SK-N-MC (cell line): Measurements from ENCODE around the gene TRABD.

ENCODE experiments used
- EZH2 ChIP-seq: fragments of 200-600 bp; sonication (generic); IDR thresholded peaks from one replicate; pipeline ENCODE4 v1.6.1; 2017; ENCODE audit warnings: antibody characterized with exemption
- FOXP2 ChIP-seq: optimal IDR thresholded peaks from 2 replicates; pipeline ENCODE3; 2011; ENCODE audit warnings: mild to moderate bottlenecking, moderate library complexity; ENCODE audit not compliant: insufficient read depth; ENCODE audit errors: extremely low read length, control extremely low read depth
- POLR2AphosphoS5 ChIP-seq: IDR thresholded peaks from 2 replicates; pipeline ENCODE4 v1.6.1; 2012; ENCODE audit warnings: mild to moderate bottlenecking, low read depth, low read length, borderline replicate concordance

GRCh38 chr22:50226875-50227165 is 41.1 kb downstream of the TRABD start:
- TF ChIP-seq EZH2 = no peak
- TF ChIP-seq POLR2AphosphoS5 = no peak
- TF ChIP-seq FOXP2 = no peak
